Subcutaneous adipose tissue (tissue), 4 donors: Measurements from ENCODE around the gene RAB3A. TPM values are rescaled to one million over a fixed set of nuclear protein-coding genes. Genes with fewer than 3 reads are reported as not detected.

Experiments used
- small RNA-seq: library from RNA; depleted of rRNA; stranded (forward); fragments of <200 nt; gene quantifications from one replicate; pipeline ENCODE3, GENCODE V24; 2016
- total RNA-seq, 4 donors: library from RNA; depleted of rRNA; stranded (reverse); fragments of >200 nt; gene quantifications; one replicate each; pipeline ENCODE4 v1.1.0, GENCODE V29; 2016
- TF ChIP-seq, protein P1 (sequence below): fragments of 450-650 bp; IDR thresholded peaks from one replicate; pipeline ENCODE4 v1.5.1; 2016; ENCODE audit warnings: low read depth, mild to moderate bottlenecking, control low read depth, antibody characterized with exemption, moderate library complexity

RAB3A gene
- total RNA-seq, 4 donors from 2014 or later, result 0.51 TPM; not detected in 3

DNA sequence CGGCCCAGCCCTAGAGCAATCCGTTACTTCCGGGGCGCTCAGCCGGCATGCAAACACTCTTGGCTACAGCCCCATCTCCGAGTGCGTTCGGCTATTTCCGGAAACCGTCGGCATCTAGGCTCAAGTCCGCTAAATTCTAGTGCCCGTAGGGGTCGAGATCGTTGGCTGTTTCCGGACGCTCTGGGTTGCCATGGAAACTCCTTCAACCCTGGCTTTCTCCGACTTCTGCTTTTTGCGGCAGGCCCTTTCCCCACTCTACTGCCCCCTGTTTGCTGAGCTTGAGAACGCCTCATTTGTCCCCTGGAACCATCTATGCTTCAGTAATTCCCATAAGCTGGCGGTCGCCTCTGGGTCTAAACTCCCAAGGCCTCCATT, 51.4 kb downstream of the RAB3A start:
- TF ChIP-seq, protein P1, sequence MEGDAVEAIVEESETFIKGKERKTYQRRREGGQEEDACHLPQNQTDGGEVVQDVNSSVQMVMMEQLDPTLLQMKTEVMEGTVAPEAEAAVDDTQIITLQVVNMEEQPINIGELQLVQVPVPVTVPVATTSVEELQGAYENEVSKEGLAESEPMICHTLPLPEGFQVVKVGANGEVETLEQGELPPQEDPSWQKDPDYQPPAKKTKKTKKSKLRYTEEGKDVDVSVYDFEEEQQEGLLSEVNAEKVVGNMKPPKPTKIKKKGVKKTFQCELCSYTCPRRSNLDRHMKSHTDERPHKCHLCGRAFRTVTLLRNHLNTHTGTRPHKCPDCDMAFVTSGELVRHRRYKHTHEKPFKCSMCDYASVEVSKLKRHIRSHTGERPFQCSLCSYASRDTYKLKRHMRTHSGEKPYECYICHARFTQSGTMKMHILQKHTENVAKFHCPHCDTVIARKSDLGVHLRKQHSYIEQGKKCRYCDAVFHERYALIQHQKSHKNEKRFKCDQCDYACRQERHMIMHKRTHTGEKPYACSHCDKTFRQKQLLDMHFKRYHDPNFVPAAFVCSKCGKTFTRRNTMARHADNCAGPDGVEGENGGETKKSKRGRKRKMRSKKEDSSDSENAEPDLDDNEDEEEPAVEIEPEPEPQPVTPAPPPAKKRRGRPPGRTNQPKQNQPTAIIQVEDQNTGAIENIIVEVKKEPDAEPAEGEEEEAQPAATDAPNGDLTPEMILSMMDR, result no peak

DNA sequence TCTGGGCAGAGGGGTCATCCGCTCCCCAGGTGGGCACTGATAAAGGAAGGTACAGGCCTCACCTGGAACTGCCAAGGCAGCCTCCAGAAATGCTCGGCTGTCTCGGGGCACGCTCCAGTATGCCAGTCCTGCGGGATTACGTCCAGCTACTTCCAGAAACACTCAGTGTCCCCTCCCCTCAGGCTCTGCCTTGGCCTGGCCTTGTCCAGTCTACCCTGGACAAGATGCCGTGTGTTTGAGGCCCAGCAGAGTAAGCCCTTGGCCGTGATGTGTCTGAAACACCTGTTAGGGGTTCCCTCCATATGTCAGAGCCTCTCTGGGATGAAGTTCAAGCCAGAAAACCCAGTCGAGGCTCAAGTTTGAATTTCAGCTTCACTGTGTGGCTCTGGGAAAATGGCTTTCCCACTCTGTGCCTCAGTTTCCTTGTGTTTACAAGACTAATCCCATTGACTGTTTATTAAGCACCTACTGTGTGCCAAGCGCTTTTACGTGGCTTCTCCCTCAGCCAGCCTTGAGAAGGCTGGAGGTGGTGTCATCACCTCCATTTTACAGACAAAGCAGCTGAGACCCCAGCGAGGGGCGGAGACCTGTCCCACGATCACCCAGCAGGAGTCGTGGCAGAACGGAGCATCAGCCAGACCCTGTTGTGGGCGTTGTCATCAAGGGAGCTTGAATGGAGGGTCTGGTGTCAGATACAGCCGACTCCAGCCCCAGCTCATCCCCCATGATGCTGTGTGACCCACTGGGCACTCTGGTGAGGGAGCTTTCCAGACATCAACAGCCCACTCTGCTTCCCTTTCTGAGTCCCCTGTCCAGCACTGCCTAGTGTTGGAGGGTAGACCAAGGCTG, 52.8 kb downstream of the RAB3A start:
- TF ChIP-seq, protein P1, result no peak

DNA sequence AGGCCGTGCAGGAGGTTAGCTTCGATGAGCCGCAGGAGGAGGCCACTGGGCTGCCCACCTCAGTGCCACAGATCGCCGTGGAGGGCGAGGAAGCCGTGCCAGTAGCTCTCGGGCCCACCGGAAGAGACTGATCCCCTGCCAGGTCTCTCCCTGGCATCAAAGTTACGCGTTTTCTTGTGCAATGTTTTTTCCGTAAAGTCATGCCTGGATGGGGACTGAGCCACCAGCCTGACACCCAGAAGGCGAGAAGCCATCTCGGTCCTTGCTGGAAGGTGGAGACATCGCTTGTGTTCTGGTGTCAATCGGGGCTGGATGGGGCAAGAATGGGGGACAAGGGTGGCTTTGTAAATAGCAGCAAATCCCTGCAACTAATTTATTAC, 54.3 kb downstream of the RAB3A start:
- TF ChIP-seq, protein P1, result no peak

DNA sequence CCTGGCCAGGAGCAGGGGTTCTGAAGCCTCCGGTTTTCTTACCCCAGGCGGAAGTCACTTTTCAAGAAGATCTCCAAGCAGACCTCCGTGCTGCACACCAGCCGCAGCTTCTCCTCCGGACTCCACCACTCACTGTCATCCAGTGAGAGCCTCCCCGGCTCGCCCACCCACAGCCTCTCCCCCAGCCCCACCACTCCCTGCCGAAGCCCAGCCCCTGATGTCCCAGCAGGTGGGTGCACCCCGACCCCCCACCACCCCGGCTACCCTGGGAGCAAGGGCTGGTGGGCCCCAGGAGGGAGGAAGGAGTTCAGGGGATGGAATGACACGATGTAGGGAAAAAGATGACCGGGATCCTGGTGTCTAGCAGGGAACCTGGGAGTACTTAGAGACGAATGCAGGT, 56.4 kb downstream of the RAB3A start:
- TF ChIP-seq, protein P1, result no peak

Small RNAs within 50 kb of the gene (small RNA-seq; reads per million reads assigned to genes)
- gene IFI30, result not detected

Other genes starting within 250 kb of the RAB3A start
- gene KCNN1, start 236.9 kb downstream of the RAB3A start, total RNA-seq, result not detected
- gene ARRDC2, start 195.9 kb downstream of the RAB3A start, total RNA-seq, result 100 to 1,000 TPM in 2 of 4 donors, 10 to 100 TPM in 2; 38.5 to 140 (median 84.0) TPM
- 1 to 10 TPM in 3 of 4 donors, under 1 TPM in 1; 0.49 to 4.8 (median 2.2) TPM for gene IL12RB1, start 117.1 kb downstream of the RAB3A start, total RNA-seq
- gene MAST3, start 106.3 kb downstream of the RAB3A start, total RNA-seq, result 10 to 100 TPM in 1 of 4 donors, 1 to 10 TPM in 3; 5.1 to 12.2 (median 6.8) TPM
- gene PIK3R2, start 50.9 kb downstream of the RAB3A start, total RNA-seq, result 1 to 10 TPM; 4.7 to 10.0 (median 7.0) TPM
- 100 to 1,000 TPM in 2 of 4 donors, 10 to 100 TPM in 2; 47.8 to 934 (median 110) TPM for gene IFI30, start 30.2 kb downstream of the RAB3A start, total RNA-seq
- gene MPV17L2, start 10.8 kb downstream of the RAB3A start, total RNA-seq, result 10 to 100 TPM; 11.3 to 15.8 (median 13.8) TPM
- gene PDE4C, start 22.4 kb upstream of the RAB3A start, total RNA-seq, result not detected
- gene IQCN, start 70.4 kb upstream of the RAB3A start, total RNA-seq, result 1 to 10 TPM; 1.3 to 7.9 (median 3.0) TPM
- gene JUND, start 77.6 kb upstream of the RAB3A start, total RNA-seq, result 100 to 1,000 TPM; 101 to 314 (median 150) TPM
- 10 to 100 TPM; 70.3 to 87.7 (median 81.4) TPM for gene LSM4, start 119.0 kb upstream of the RAB3A start, total RNA-seq
- gene PGPEP1, start 136.6 kb upstream of the RAB3A start, total RNA-seq, result 10 to 100 TPM; 17.4 to 33.9 (median 22.6) TPM
- gene GDF15, start 182.1 kb upstream of the RAB3A start, total RNA-seq, result 10 to 100 TPM in 2 of 4 donors, 1 to 10 TPM in 2; 1.7 to 20.6 (median 8.4) TPM
- 10 to 100 TPM in 3 of 4 donors, 1 to 10 TPM in 1; 8.3 to 32.0 (median 18.7) TPM for gene LRRC25, start 193.6 kb upstream of the RAB3A start, total RNA-seq
- 10 to 100 TPM; 19.8 to 32.0 (median 23.1) TPM for gene SSBP4, start 215.4 kb upstream of the RAB3A start, total RNA-seq
- 10 to 100 TPM in 3 of 4 donors, 1 to 10 TPM in 1; 9.9 to 50.5 (median 11.4) TPM for gene ISYNA1, start 234.1 kb upstream of the RAB3A start, total RNA-seq